ENCODE data around the gene SLC22A12.

The SLC22A12 gene

GRCh38 chr11:64627371-64627770 is 36.4 kb downstream of the SLC22A12 start:
- DNase-seq (ENCODE audit: low read depth in 2 of 2): no peak

- no peak for DNase-seq (ENCODE audit: low read depth in 2 of 2)
Measured at GRCh38 chr11:64628596-64628995, 37.6 kb downstream of the SLC22A12 start.

- DNase-seq (ENCODE audit: low read depth in 2 of 2): no peak
Measured at GRCh38 chr11:64629103-64629502, 38.1 kb downstream of the SLC22A12 start.

- no peak for DNase-seq (ENCODE audit: low read depth in 2 of 2)
Measured at GRCh38 chr11:64629796-64630562, 39.0 kb downstream of the SLC22A12 start.

- no peak for DNase-seq (ENCODE audit: low read depth in 2 of 2)
Measured at GRCh38 chr11:64631675-64632074, 40.7 kb downstream of the SLC22A12 start.

GRCh38 chr11:64632237-64632636 is 41.2 kb downstream of the SLC22A12 start:
- no peak for DNase-seq (ENCODE audit: low read depth in 2 of 2)

- DNase-seq (ENCODE audit: low read depth in 2 of 2): no peak
Measured at GRCh38 chr11:64632654-64633053, 41.6 kb downstream of the SLC22A12 start.

GRCh38 chr11:64633555-64634159 is 42.6 kb downstream of the SLC22A12 start:
- DNase-seq (ENCODE audit: low read depth in 2 of 2): no peak

- no peak for DNase-seq (ENCODE audit: low read depth in 2 of 2)
Measured at GRCh38 chr11:64637334-64638017, 46.5 kb downstream of the SLC22A12 start.

- DNase-seq (ENCODE audit: low read depth in 2 of 2): no peak
Measured at GRCh38 chr11:64638018-64638665, 47.1 kb downstream of the SLC22A12 start.

- no peak for DNase-seq (ENCODE audit: low read depth in 2 of 2)
Measured at GRCh38 chr11:64638829-64639228, 47.8 kb downstream of the SLC22A12 start.

- no peak for DNase-seq (ENCODE audit: low read depth in 2 of 2)
Measured at GRCh38 chr11:64639885-64640284, 48.9 kb downstream of the SLC22A12 start.

GRCh38 chr11:64641596-64642417 is 50.8 kb downstream of the SLC22A12 start:
- no peak for DNase-seq (ENCODE audit: low read depth in 2 of 2)

- DNase-seq (ENCODE audit: low read depth in 2 of 2): no peak
Measured at GRCh38 chr11:64642418-64642735, 51.4 kb downstream of the SLC22A12 start.

GRCh38 chr11:64642871-64643255 is 51.8 kb downstream of the SLC22A12 start:
- DNase-seq (ENCODE audit: low read depth in 2 of 2): no peak

GRCh38 chr11:64643256-64643881 is 52.3 kb downstream of the SLC22A12 start:
- no peak for DNase-seq (ENCODE audit: low read depth in 2 of 2)

- no peak for DNase-seq (ENCODE audit: low read depth in 2 of 2)
Measured at GRCh38 chr11:64643920-64644646, 53.1 kb downstream of the SLC22A12 start.

- DNase-seq (ENCODE audit: low read depth in 2 of 2): no peak
Measured at GRCh38 chr11:64644647-64645275, 53.7 kb downstream of the SLC22A12 start.

GRCh38 chr11:64647019-64647779 is 56.2 kb downstream of the SLC22A12 start:
- DNase-seq (ENCODE audit: low read depth in 2 of 2): no peak

Measured in stimulated activated CD4-positive, alpha-beta T cell treated with anti-CD3 and anti-CD28 coated beads, Interleukin-4, amount 100 ng/mL, for 48 hours (primary cell).